Measurements from ENCODE around the gene MNX1. TPM values are rescaled to one million over a fixed set of nuclear protein-coding genes. Genes with fewer than 3 reads are reported as not detected.

MNX1 gene
- total and polyA plus RNA-seq, 7 donors = 4.2 to 5.3 (median 4.2) TPM; not detected in 4

GRCh38 chr7:157032644-157033482 lies 22.4 kb upstream of the MNX1 start:
- intact Hi-C loops (cut with DNase I) = no loop called here
- no peaks in the 10 kb centered on the region for H3K36me3 ChIP-seq
- no peak overlapping the region for H3K4me3 ChIP-seq
- no peaks in the 10 kb centered on the region for H3K4me1 ChIP-seq
- TF ChIP-seq POLR2AphosphoS5 (IDR thresholded peaks at IDR 0.05) = no peak
- TF ChIP-seq POLR2A (IDR thresholded peaks at IDR 0.05) = no peak
- TF ChIP-seq EP300 (IDR thresholded peaks at IDR 0.05) = no peak
- no peak for TF ChIP-seq CTCF (IDR thresholded peaks at IDR 0.05)
- no peak for DNase-seq
- WGBS, 2 donors = 48 to 61% methylated on average over 25 of the region's 25 CpGs
- peaks cover 0 to 8% (median 5%) of the 10 kb centered on the region in 4 donors for H3K9me3 ChIP-seq
- H3K27ac ChIP-seq = no peak overlapping the region
- H3K27me3 ChIP-seq = peaks cover 0 to 51% (median 0%) of the 10 kb centered on the region in 3 donors

- DNase-seq = no peak
- Histone ChIP-seq H3K9me3 (peaks cover 0 to 8% (median 5%) of the 10 kb centered on the region in 4 donors), H3K27ac (no peak overlapping the region), H3K36me3 (no peaks in the 10 kb centered on the region), H3K4me1 (no peaks in the 10 kb centered on the region), H3K27me3 (peaks cover 0 to 54% (median 3%) of the 10 kb centered on the region in 3 donors), H3K4me3 (no peak overlapping the region)
- TF ChIP-seq POLR2A (IDR thresholded peaks at IDR 0.05) (no peak), POLR2AphosphoS5 (IDR thresholded peaks at IDR 0.05) (no peak), CTCF (IDR thresholded peaks at IDR 0.05) (no peak), EP300 (IDR thresholded peaks at IDR 0.05) (no peak)
- 71 to 86% methylated on average over 4 of the region's 4 CpGs for WGBS, 2 donors
- intact Hi-C loops (cut with DNase I) = no loop called here
Measured at GRCh38 chr7:157032128-157032527, 21.7 kb upstream of the MNX1 start.

- WGBS, 2 donors = 17 to 55% methylated on average over 16 of the region's 16 CpGs
- no peaks in the 10 kb centered on the region for H3K4me1 ChIP-seq
- DNase-seq = no peak
Measured at GRCh38 chr7:157028199-157028903, 17.9 kb upstream of the MNX1 start.

GRCh38 chr7:157027568-157028198 lies 17.2 kb upstream of the MNX1 start:
- Histone ChIP-seq H3K9me3 (no peaks in the 10 kb centered on the region), H3K36me3 (no peaks in the 10 kb centered on the region), H3K27me3 (peaks cover 4 to 88% (median 34%) of the 10 kb centered on the region in 3 donors), H3K27ac (no peak overlapping the region), H3K4me1 (no peaks in the 10 kb centered on the region), H3K4me3 (no peak overlapping the region)
- TF ChIP-seq POLR2AphosphoS5 (IDR thresholded peaks at IDR 0.05) (no peak), CTCF (IDR thresholded peaks at IDR 0.05) (no peak), EP300 (IDR thresholded peaks at IDR 0.05) (no peak), POLR2A (IDR thresholded peaks at IDR 0.05) (no peak)
- intact Hi-C loops (cut with DNase I) = no loop called here
- WGBS, 2 donors = 17 to 63% methylated on average over 11 of the region's 11 CpGs
- DNase-seq = no peak

More at GRCh38 chr7:157028199-157028903, 17.9 kb upstream of the MNX1 start:
- intact Hi-C loops (cut with DNase I) = no loop called here
- H3K36me3 ChIP-seq = no peaks in the 10 kb centered on the region
- peaks cover 4 to 85% (median 27%) of the 10 kb centered on the region in 3 donors for H3K27me3 ChIP-seq
- H3K9me3 ChIP-seq = no peaks in the 10 kb centered on the region
- no peak overlapping the region for H3K27ac ChIP-seq
- TF ChIP-seq CTCF (IDR thresholded peaks at IDR 0.05) = no peak
- no peak for TF ChIP-seq POLR2AphosphoS5 (IDR thresholded peaks at IDR 0.05)
- TF ChIP-seq POLR2A (IDR thresholded peaks at IDR 0.05) = no peak
- no peak for TF ChIP-seq EP300 (IDR thresholded peaks at IDR 0.05)
- no peak overlapping the region for H3K4me3 ChIP-seq

Data from sigmoid colon (tissue), 7 donors.